AG09309 (cell line): ENCODE results near the gene UBE2N.
"Not testable (repeated sequence)": the region's sequence is repeated elsewhere in the genome, so short reads cannot be mapped to it uniquely, and the experiment has no call there.

ENCODE experiments used
- DNase-seq: peaks from one replicate; pipeline ENCODE4 v3.0.0-alpha.2; 2010; ENCODE audit warnings: low read depth
- H3K4me3 ChIP-seq: 2 replicates; pipeline ENCODE4 v1.5.1; 2011; ENCODE audit warnings: mild to moderate bottlenecking, low read depth, low read length, moderate library complexity; ENCODE audit not compliant: control insufficient read depth
- CTCF ChIP-seq: IDR thresholded peaks from 2 replicates; pipeline ENCODE4 v1.5.1; 2011; ENCODE audit warnings: mild to moderate bottlenecking, low read depth, low read length, inconsistent platforms; ENCODE audit not compliant: insufficient read depth, control insufficient read depth; ENCODE audit errors: missing control alignments

Gene UBE2N

GRCh38 chr12:93434256-93434865 lies 7.4 kb downstream of the UBE2N start:
- no peak overlapping the region for H3K4me3 ChIP-seq
- TF ChIP-seq CTCF, result no peak
- no peak for DNase-seq

GRCh38 chr12:93432031-93432430 lies 9.7 kb downstream of the UBE2N start:
- not testable (repeated sequence) for DNase-seq, H3K4me3 ChIP-seq

GRCh38 chr12:93430280-93430679 lies 11.5 kb downstream of the UBE2N start:
- no peak for TF ChIP-seq CTCF
- no peak for DNase-seq
- H3K4me3 ChIP-seq, result no peak overlapping the region

GRCh38 chr12:93429852-93430251 lies 11.9 kb downstream of the UBE2N start:
- no peak overlapping the region for H3K4me3 ChIP-seq
- DNase-seq, result no peak
- TF ChIP-seq CTCF, result no peak

GRCh38 chr12:93429448-93429847 lies 12.3 kb downstream of the UBE2N start:
- TF ChIP-seq CTCF, result no peak
- H3K4me3 ChIP-seq, result no peak overlapping the region
- DNase-seq, result no peak

- no peak overlapping the region for H3K4me3 ChIP-seq
- peak; percentile 24 for DNase-seq
- TF ChIP-seq CTCF, result no peak
Observed at GRCh38 chr12:93427779-93428564, 13.8 kb downstream of the UBE2N start.

- DNase-seq, result no peak
- no peak overlapping the region for H3K4me3 ChIP-seq
- no peak for TF ChIP-seq CTCF
Observed at GRCh38 chr12:93426412-93426805, 15.3 kb downstream of the UBE2N start.
